HepG2 (cell line): Measurements from ENCODE around the gene CNTN5. TPM values are rescaled to one million over a fixed set of nuclear protein-coding genes. Genes with fewer than 3 reads are reported as not detected.
A peak's percentile ranks its signal among the peaks of the same experiment; 100 is the strongest.

ENCODE experiments used
- ATAC-seq: fragments of 200-7000 bp; cut with Tn5 transposase; 3 replicates; pipeline ENCODE4 v1.9.1; 2020; ENCODE audit warnings: mild to moderate bottlenecking, moderate library complexity
- BruUV-seq: library from RNA; stranded (reverse); fragments of 400-500 nt; replicated peaks from 2 replicates; lab custom pipeline; 2021; lab: Mats Ljungman, UMichigan
- CTCF ChIA-PET: fragments of 300-600 bp; formaldehyde crosslinking; extraction: SDS; loops from one replicate; lab custom pipeline; 2021; ENCODE audit warnings: low total read pairs, inconsistent platforms, low intra/inter-chr PET ratio; lab: Yijun Ruan, JAX
- POLR2A ChIA-PET: fragments of 350-600 bp; sonication (Branson Sonifier 250); formaldehyde crosslinking; loops from one replicate; lab custom pipeline; 2020; ENCODE audit warnings: antibody characterized with exemption, inconsistent platforms; lab: Yijun Ruan, JAX
- DNase-seq: peaks from one replicate; pipeline ENCODE4 v3.0.0-alpha.2; 2015; ENCODE audit warnings: low spot score
- FAIRE-seq: peaks from 3 replicates; lab custom pipeline; 2011; peaks lifted over from hg19 to GRCh38; lab: Jason Lieb, UNC
- H2AFZ ChIP-seq: one replicate; pipeline ENCODE4 v1.6.1; 2011; ENCODE audit warnings: low read length, inconsistent platforms
- H3K27ac ChIP-seq: fragments of 300-600 bp; 3 replicates; pipeline ENCODE4 v1.8.0; 2011; ENCODE audit warnings: mixed run types, mild to moderate bottlenecking, mixed read lengths, low read length, inconsistent platforms; ENCODE audit not compliant: insufficient read depth; ENCODE audit errors: extremely low read length
- H3K27me3 ChIP-seq, 2 experiments: fragments of 200-600 bp in 1 of 2; 2 replicates in 1 of 2; 3 replicates in 1 of 2; pipeline versions ENCODE4 v1.6.0 to v1.8.0; 2011; ENCODE audit warnings: low read length in 2 of 2, mild to moderate bottlenecking in 2 of 2, moderate library complexity in 2 of 2, inconsistent platforms in 1 of 2; ENCODE audit not compliant: insufficient read depth in 2 of 2, control insufficient read depth in 1 of 2
- H3K36me3 ChIP-seq, 2 experiments: fragments of 200-600 bp in 1 of 2; replicated peaks in 1 of 2; 2 replicates in 1 of 2; 3 replicates in 1 of 2; pipeline versions ENCODE4 v1.5.1 to v1.8.0; 2011; ENCODE audit warnings: low read length in 2 of 2, inconsistent platforms in 1 of 2; ENCODE audit not compliant: insufficient read depth in 2 of 2, control insufficient read depth in 1 of 2
- H3K4me1 ChIP-seq: 2 replicates; pipeline ENCODE4 v1.5.1; 2012; ENCODE audit warnings: low read length, inconsistent platforms; ENCODE audit not compliant: insufficient read depth
- H3K4me2 ChIP-seq: 2 replicates; pipeline ENCODE4 v1.6.0; 2011; ENCODE audit warnings: low read depth, low read length, inconsistent platforms
- H3K4me3 ChIP-seq, 3 experiments: fragments of 200-600 bp in 1 of 3; sonication (generic), shearing (Covaris generic) in 1 of 3; replicated peaks in 1 of 3; 2 replicates each; pipeline ENCODE4 v1.5.1; 2011 to 2016; ENCODE audit warnings: low read length in 3 of 3, inconsistent platforms in 2 of 3, low read depth in 2 of 3, mild to moderate bottlenecking in 2 of 3, control low read depth in 1 of 3, mixed read lengths in 1 of 3; ENCODE audit not compliant: insufficient read depth in 1 of 3
- H3K79me2 ChIP-seq: one replicate; pipeline ENCODE4 v1.6.1; 2011; ENCODE audit warnings: low read length, inconsistent platforms; ENCODE audit not compliant: insufficient read depth
- H3K9ac ChIP-seq: 2 replicates; pipeline ENCODE4 v1.6.0; 2011; ENCODE audit warnings: mild to moderate bottlenecking, low read depth, low read length, inconsistent platforms; ENCODE audit not compliant: insufficient read depth
- H3K9me3 ChIP-seq: 2 replicates; pipeline ENCODE4 v1.5.1; 2012; ENCODE audit warnings: mild to moderate bottlenecking, low read length
- H4K20me1 ChIP-seq: 2 replicates; pipeline ENCODE4 v1.6.0; 2011; ENCODE audit warnings: inconsistent platforms, mild to moderate bottlenecking, low read length, moderate library complexity; ENCODE audit not compliant: insufficient read depth
- ELF4 ChIP-seq: sonication (generic); formaldehyde crosslinking; IDR thresholded peaks from 2 replicates; pipeline ENCODE4 v1.5.0; 2020; ENCODE audit warnings: missing genetic modification reagents, mild to moderate bottlenecking, moderate library complexity, borderline replicate concordance
- HNRNPL ChIP-seq: fragments of 200-400 bp; formaldehyde crosslinking; IDR thresholded peaks from 2 replicates; pipeline ENCODE4 v1.6.1; 2017; ENCODE audit warnings: mild to moderate bottlenecking, low read depth, low read length
- NFIB ChIP-seq: sonication (generic); formaldehyde crosslinking; IDR thresholded peaks from 2 replicates; pipeline ENCODE4 v1.9.0; 2021; ENCODE audit warnings: missing genetic modification reagents, mild to moderate bottlenecking, borderline replicate concordance
- RARG ChIP-seq: sonication (generic); formaldehyde crosslinking; IDR thresholded peaks from 2 replicates; pipeline ENCODE4 v1.4.0; 2020; ENCODE audit warnings: low read depth, mild to moderate bottlenecking, missing genetic modification reagents
- SMAD1 ChIP-seq: sonication (generic); formaldehyde crosslinking; IDR thresholded peaks from 2 replicates; pipeline ENCODE4 v1.4.0; 2020; ENCODE audit warnings: missing genetic modification reagents, low read depth, mild to moderate bottlenecking, borderline replicate concordance
- ZBED4 ChIP-seq: sonication (generic); formaldehyde crosslinking; IDR thresholded peaks from 2 replicates; pipeline ENCODE4 v1.4.0; 2020; ENCODE audit warnings: missing genetic modification reagents, borderline replicate concordance
- ZKSCAN1 ChIP-seq: fragments of 150-350 bp; IDR thresholded peaks from 2 replicates; pipeline ENCODE4 v1.6.1; 2014; ENCODE audit warnings: low read length
- ZNF256 ChIP-seq: sonication (generic); formaldehyde crosslinking; conservative IDR thresholded peaks from 2 replicates; pipeline ENCODE4 v1.4.0; 2020; ENCODE audit warnings: missing genetic modification reagents
- ZNF335 ChIP-seq: sonication (generic); formaldehyde crosslinking; IDR thresholded peaks from 2 replicates; pipeline ENCODE4 v1.4.0; 2020; ENCODE audit warnings: missing genetic modification reagents
- ZNF550 ChIP-seq: sonication (generic); formaldehyde crosslinking; IDR thresholded peaks from 2 replicates; pipeline ENCODE4 v1.4.0; 2020; ENCODE audit warnings: mild to moderate bottlenecking, missing genetic modification reagents, borderline replicate concordance
- ZNF674 ChIP-seq: sonication (generic); formaldehyde crosslinking; IDR thresholded peaks from 2 replicates; pipeline ENCODE4 v1.5.0; 2020; ENCODE audit warnings: low read depth, mild to moderate bottlenecking, missing genetic modification reagents
- ZNF883 ChIP-seq: sonication (generic); formaldehyde crosslinking; IDR thresholded peaks from 2 replicates; pipeline ENCODE4 v1.5.1; 2020; ENCODE audit warnings: mild to moderate bottlenecking, missing genetic modification reagents; ENCODE audit errors: not compliant biosample characterization
- WGBS: methylation state at CpG from one replicate; pipeline ENCODE4 v1.1.6; 2017; ENCODE audit warnings: low lambda C conversion rate; 5-methylcytosine and 5-hydroxymethylcytosine counted together
- in situ Hi-C: cut with HindIII; loops from 2 replicates; pipeline ENCODE4 v1.10.0; 2017; ENCODE audit warnings: low pct_unique_long_range_greater_than_20kb; ENCODE audit not compliant: extremely low pct_ligation_motif_present
- intact Hi-C: fragments of 100-400 bp; cut with micrococcal nuclease; formaldehyde crosslinking; loops from one replicate; pipeline ENCODE4 v1.10.0; 2022; ENCODE audit not compliant: unreplicated experiment
- polyA plus RNA-seq, 8 experiments: library from polyadenylated mRNA; depleted of rRNA in 3 of 8; stranded (reverse) in 7 of 8; unstranded in 1 of 8; fragments of >200 nt; fragmentation: Illumina TruSeq in 4 of 8; extraction: Trizol in 4 of 8; gene quantifications; 2 replicates each; pipeline versions ENCODE4 v1.2.1 to v1.2.3, GENCODE V29; 2011 to 2016; ENCODE audit warnings: low read depth in 4 of 8, missing spikeins in 1 of 8, mixed read lengths in 1 of 8; ENCODE audit not compliant: insufficient read depth in 1 of 8
- total RNA-seq, 5 experiments: library from RNA; depleted of rRNA; stranded (reverse); fragments of >200 nt; fragmentation: Illumina TruSeq; extraction: Trizol; gene quantifications; 2 replicates each; pipeline ENCODE4 v1.2.3, GENCODE V29; 2016; ENCODE audit warnings: low read depth in 1 of 5

Gene CNTN5
- total and polyA plus RNA-seq, 2 of the 13 experiments (the other 11 are each of a cell fraction or from before 2014, with no cell fraction given), result not detected

GRCh38 chr11:99333621-99334020 is 312.9 kb downstream of the CNTN5 start (continued):
- TF ChIP-seq ZBED4 (CRISPR knock-in tag) (no peak), NFIB (CRISPR knock-in tag) (no peak), SMAD1 (CRISPR knock-in tag) (no peak), ZNF335 (CRISPR knock-in tag) (no peak), ELF4 (CRISPR knock-in tag) (no peak), ZNF256 (CRISPR knock-in tag) (no peak), ZKSCAN1 (no peak), ZNF550 (CRISPR knock-in tag) (no peak), ZNF674 (CRISPR knock-in tag) (no peak), HNRNPL (no peak), ZNF883 (no peak)

- FAIRE-seq, result no peak
- DNase-seq, result no peak
- no peak overlapping the region for H3K4me2 ChIP-seq
- H3K4me1 ChIP-seq, result no peaks in the 10 kb centered on the region
- ATAC-seq, result no peak
- POLR2A ChIA-PET, result no interaction called here
- TF ChIP-seq RARG (CRISPR knock-in tag), result no peak
- TF ChIP-seq, all 625 proteins: peak for 0
- no peak overlapping the region for H3K9ac ChIP-seq
- WGBS, result 0% methylated on average over 2 of the region's 2 CpGs
- no peaks in the 10 kb centered on the region for H3K9me3 ChIP-seq
- H3K4me3 ChIP-seq, result no peak overlapping the region
- in situ Hi-C loops, result no loop called here
- no peak overlapping the region for H3K27ac ChIP-seq
- CTCF ChIA-PET, result no interaction called here
- BruUV-seq, result no TSS peak
- no peaks in the 10 kb centered on the region for H4K20me1 ChIP-seq
- no peaks in the 10 kb centered on the region for H3K27me3 ChIP-seq
- H3K36me3 ChIP-seq, result no peaks in the 10 kb centered on the region
- intact Hi-C loops, result no loop called here
- no peaks in the 10 kb centered on the region for H3K79me2 ChIP-seq
- H2AFZ ChIP-seq, result peak overlapping the region; percentile 5
Observed at GRCh38 chr11:99343117-99343516, 322.4 kb downstream of the CNTN5 start.
